Liver (tissue), 3 donors: ENCODE data around the gene DIPK1B.

Experiments used
- FOXA1 ChIP-seq: IDR thresholded peaks from 2 replicates; pipeline ENCODE4 v1.6.1; 2016; ENCODE audit warnings: antibody characterized with exemption
- JUND ChIP-seq, 2 donors: IDR thresholded peaks; 2 replicates each; pipeline ENCODE4 v1.6.1; 2016; ENCODE audit warnings: antibody characterized with exemption in 2 of 2
- RAD21 ChIP-seq, 2 donors: IDR thresholded peaks; 2 replicates each; pipeline ENCODE4 v1.6.1; 2016; ENCODE audit warnings: antibody characterized with exemption in 2 of 2, mild to moderate bottlenecking in 2 of 2
- RXRA ChIP-seq, 2 donors: IDR thresholded peaks; 2 replicates each; pipeline ENCODE4 v1.6.1; 2017 to 2018; ENCODE audit warnings: antibody characterized with exemption in 2 of 2, mild to moderate bottlenecking in 1 of 2
- TF ChIP-seq, protein P1 (sequence below): fragments of 150-350 bp; IDR thresholded peaks from 2 replicates; pipeline ENCODE4 v1.5.1; 2017; ENCODE audit warnings: improper control_type of control experiment, low read depth, low read length; ENCODE audit not compliant: missing input control
- TF ChIP-seq, protein P2 (sequence below): IDR thresholded peaks from 2 replicates; pipeline ENCODE4 v1.6.1; 2016; ENCODE audit warnings: antibody characterized with exemption, mild to moderate bottlenecking
- donor health status: healthy.
- donor health status: healthy.

DNA sequence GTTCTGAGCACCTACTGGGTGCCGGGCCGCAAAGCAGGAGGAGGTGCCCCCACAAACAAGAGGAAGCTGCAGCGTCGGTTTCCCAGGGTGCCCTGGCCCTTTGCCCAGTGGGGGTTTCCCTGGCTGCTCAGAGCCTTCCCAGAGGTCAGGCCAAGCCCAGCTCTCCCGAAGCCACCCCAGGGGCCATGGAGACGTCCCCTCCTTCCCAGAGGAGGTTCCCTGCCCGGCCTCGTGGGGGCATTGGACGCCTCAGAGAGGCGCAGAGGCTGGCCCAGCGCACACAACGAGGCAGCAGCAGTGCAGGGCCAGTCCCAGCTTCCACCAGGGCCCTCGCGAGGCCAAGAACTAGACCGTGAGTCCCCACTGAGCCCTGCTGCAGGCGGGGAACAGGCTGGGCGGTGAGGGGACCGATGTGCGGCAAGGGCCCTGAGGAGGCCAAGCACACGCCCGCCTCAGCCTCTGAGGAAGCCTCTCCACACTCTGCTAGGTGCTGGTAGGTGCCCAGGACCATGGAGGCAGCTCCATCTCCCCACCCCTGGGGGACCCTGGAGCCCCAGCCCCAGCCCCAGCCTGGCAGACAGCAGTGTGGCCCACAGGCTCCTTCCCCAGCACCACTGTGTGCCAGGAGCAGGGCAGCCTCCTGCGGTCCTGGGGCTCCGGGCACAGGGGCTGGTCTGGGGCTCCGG, 7.0 kb downstream of the DIPK1B start:
- TF ChIP-seq RXRA (IDR thresholded peaks at IDR 0.05) (no peak), JUND (IDR thresholded peaks at IDR 0.05) (no peak), RAD21 (IDR thresholded peaks at IDR 0.05) (no peak), FOXA1 (no peak)
- TF ChIP-seq, protein P1, sequence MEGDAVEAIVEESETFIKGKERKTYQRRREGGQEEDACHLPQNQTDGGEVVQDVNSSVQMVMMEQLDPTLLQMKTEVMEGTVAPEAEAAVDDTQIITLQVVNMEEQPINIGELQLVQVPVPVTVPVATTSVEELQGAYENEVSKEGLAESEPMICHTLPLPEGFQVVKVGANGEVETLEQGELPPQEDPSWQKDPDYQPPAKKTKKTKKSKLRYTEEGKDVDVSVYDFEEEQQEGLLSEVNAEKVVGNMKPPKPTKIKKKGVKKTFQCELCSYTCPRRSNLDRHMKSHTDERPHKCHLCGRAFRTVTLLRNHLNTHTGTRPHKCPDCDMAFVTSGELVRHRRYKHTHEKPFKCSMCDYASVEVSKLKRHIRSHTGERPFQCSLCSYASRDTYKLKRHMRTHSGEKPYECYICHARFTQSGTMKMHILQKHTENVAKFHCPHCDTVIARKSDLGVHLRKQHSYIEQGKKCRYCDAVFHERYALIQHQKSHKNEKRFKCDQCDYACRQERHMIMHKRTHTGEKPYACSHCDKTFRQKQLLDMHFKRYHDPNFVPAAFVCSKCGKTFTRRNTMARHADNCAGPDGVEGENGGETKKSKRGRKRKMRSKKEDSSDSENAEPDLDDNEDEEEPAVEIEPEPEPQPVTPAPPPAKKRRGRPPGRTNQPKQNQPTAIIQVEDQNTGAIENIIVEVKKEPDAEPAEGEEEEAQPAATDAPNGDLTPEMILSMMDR, result no peak
- TF ChIP-seq, protein P2, sequence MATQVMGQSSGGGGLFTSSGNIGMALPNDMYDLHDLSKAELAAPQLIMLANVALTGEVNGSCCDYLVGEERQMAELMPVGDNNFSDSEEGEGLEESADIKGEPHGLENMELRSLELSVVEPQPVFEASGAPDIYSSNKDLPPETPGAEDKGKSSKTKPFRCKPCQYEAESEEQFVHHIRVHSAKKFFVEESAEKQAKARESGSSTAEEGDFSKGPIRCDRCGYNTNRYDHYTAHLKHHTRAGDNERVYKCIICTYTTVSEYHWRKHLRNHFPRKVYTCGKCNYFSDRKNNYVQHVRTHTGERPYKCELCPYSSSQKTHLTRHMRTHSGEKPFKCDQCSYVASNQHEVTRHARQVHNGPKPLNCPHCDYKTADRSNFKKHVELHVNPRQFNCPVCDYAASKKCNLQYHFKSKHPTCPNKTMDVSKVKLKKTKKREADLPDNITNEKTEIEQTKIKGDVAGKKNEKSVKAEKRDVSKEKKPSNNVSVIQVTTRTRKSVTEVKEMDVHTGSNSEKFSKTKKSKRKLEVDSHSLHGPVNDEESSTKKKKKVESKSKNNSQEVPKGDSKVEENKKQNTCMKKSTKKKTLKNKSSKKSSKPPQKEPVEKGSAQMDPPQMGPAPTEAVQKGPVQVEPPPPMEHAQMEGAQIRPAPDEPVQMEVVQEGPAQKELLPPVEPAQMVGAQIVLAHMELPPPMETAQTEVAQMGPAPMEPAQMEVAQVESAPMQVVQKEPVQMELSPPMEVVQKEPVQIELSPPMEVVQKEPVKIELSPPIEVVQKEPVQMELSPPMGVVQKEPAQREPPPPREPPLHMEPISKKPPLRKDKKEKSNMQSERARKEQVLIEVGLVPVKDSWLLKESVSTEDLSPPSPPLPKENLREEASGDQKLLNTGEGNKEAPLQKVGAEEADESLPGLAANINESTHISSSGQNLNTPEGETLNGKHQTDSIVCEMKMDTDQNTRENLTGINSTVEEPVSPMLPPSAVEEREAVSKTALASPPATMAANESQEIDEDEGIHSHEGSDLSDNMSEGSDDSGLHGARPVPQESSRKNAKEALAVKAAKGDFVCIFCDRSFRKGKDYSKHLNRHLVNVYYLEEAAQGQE, result no peak
